HepG2 (cell line): ENCODE data around the gene VARS1. TPM values are rescaled to one million over a fixed set of nuclear protein-coding genes. Genes with fewer than 3 reads are reported as not detected.
A peak's percentile ranks its signal among the peaks of the same experiment; 100 is the strongest.

Source experiments
- ARHGAP35 ChIP-seq: sonication (generic); formaldehyde crosslinking; IDR thresholded peaks from 2 replicates; pipeline ENCODE4 v1.9.0; 2022; ENCODE audit warnings: mild to moderate bottlenecking, inconsistent platforms, moderate library complexity, missing genetic modification reagents, borderline replicate concordance
- ARID5B ChIP-seq: IDR thresholded peaks from 2 replicates; pipeline ENCODE4 v1.4.0; 2020; ENCODE audit warnings: mild to moderate bottlenecking, missing genetic modification reagents
- CAMTA2 ChIP-seq: sonication (generic); formaldehyde crosslinking; IDR thresholded peaks from 2 replicates; pipeline ENCODE4 v1.4.0; 2020; ENCODE audit warnings: mild to moderate bottlenecking, missing genetic modification reagents, borderline replicate concordance
- DMAP1 ChIP-seq: IDR thresholded peaks from 2 replicates; pipeline ENCODE4 v1.6.1; 2016
- GATAD2A ChIP-seq: IDR thresholded peaks from 2 replicates; pipeline ENCODE4 v1.6.1; 2016
- KDM2A ChIP-seq: sonication (generic); formaldehyde crosslinking; IDR thresholded peaks from 2 replicates; pipeline ENCODE4 v1.4.0; 2020; ENCODE audit warnings: low read depth, missing genetic modification reagents, borderline replicate concordance
- KLF6 ChIP-seq: IDR thresholded peaks from 2 replicates; pipeline ENCODE4 v1.8.0; 2016; ENCODE audit warnings: missing biosample characterization, missing genetic modification reagents
- KMT2B ChIP-seq: IDR thresholded peaks from 2 replicates; pipeline ENCODE4 v1.6.1; 2016; ENCODE audit warnings: missing genetic modification reagents, missing compliant biosample characterization
- SIN3B ChIP-seq: fragments of 150-350 bp; IDR thresholded peaks from 2 replicates; pipeline ENCODE4 v1.6.1; 2014; ENCODE audit warnings: low read length
- ZBTB4 ChIP-seq: sonication (generic); formaldehyde crosslinking; IDR thresholded peaks from 2 replicates; pipeline ENCODE4 v1.4.0; 2020; ENCODE audit warnings: missing genetic modification reagents, mild to moderate bottlenecking, borderline replicate concordance
- ZNF256 ChIP-seq: sonication (generic); formaldehyde crosslinking; conservative IDR thresholded peaks from 2 replicates; pipeline ENCODE4 v1.4.0; 2020; ENCODE audit warnings: missing genetic modification reagents
- ZNF333 ChIP-seq: sonication (generic); formaldehyde crosslinking; IDR thresholded peaks from 2 replicates; pipeline ENCODE4 v1.4.0; 2020; ENCODE audit warnings: mild to moderate bottlenecking, missing genetic modification reagents, borderline replicate concordance
- ZNF724P ChIP-seq: sonication (generic); formaldehyde crosslinking; IDR thresholded peaks from 2 replicates; pipeline ENCODE4 v1.8.0; 2022; ENCODE audit warnings: missing genetic modification reagents, borderline replicate concordance
- polyA plus RNA-seq, 8 experiments: library from polyadenylated mRNA; depleted of rRNA in 3 of 8; stranded (reverse) in 7 of 8; unstranded in 1 of 8; fragments of >200 nt; fragmentation: Illumina TruSeq in 4 of 8; extraction: Trizol in 4 of 8; gene quantifications; 2 replicates each; pipeline versions ENCODE4 v1.2.1 to v1.2.3, GENCODE V29; 2011 to 2016; ENCODE audit warnings: low read depth in 4 of 8, missing spikeins in 1 of 8, mixed read lengths in 1 of 8; ENCODE audit not compliant: insufficient read depth in 1 of 8
- total RNA-seq, 5 experiments: library from RNA; depleted of rRNA; stranded (reverse); fragments of >200 nt; fragmentation: Illumina TruSeq; extraction: Trizol; gene quantifications; 2 replicates each; pipeline ENCODE4 v1.2.3, GENCODE V29; 2016; ENCODE audit warnings: low read depth in 1 of 5
- TF ChIP-seq, protein P1 (sequence below): sonication (generic); formaldehyde crosslinking; IDR thresholded peaks from 2 replicates; pipeline ENCODE4 v1.4.0; 2020; ENCODE audit warnings: missing genetic modification reagents, borderline replicate concordance
- TF ChIP-seq, protein P2 (sequence below): IDR thresholded peaks from 2 replicates; pipeline ENCODE4 v1.6.1; 2018; ENCODE audit warnings: missing genetic modification reagents
- TF ChIP-seq, protein P3 (sequence below): IDR thresholded peaks from 2 replicates; pipeline ENCODE4 v1.6.1; 2016; ENCODE audit warnings: mild to moderate bottlenecking

The VARS1 gene
- total and polyA plus RNA-seq, 2 of the 13 experiments (the other 11 are each of a cell fraction or from before 2014, with no cell fraction given): 14.7 to 56.1 TPM

DNA sequence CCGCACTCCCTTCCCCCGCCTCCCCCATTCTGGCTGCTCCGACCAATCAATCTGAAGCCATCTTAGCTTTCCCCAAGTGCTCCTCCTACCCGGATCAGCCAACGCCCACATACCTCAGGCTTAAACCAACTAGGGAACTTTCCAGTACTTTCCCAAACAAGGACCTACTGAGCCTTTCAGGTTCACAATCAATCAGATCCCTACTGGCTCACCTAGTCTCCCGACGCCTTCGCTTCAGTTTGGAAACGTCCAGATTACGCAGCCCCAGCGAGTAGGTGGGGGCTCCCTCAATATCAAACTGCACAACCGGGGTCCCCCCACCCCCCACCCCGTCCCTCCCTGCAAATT lies 19.1 kb upstream of the VARS1 start (continued):
- TF ChIP-seq, protein P1, sequence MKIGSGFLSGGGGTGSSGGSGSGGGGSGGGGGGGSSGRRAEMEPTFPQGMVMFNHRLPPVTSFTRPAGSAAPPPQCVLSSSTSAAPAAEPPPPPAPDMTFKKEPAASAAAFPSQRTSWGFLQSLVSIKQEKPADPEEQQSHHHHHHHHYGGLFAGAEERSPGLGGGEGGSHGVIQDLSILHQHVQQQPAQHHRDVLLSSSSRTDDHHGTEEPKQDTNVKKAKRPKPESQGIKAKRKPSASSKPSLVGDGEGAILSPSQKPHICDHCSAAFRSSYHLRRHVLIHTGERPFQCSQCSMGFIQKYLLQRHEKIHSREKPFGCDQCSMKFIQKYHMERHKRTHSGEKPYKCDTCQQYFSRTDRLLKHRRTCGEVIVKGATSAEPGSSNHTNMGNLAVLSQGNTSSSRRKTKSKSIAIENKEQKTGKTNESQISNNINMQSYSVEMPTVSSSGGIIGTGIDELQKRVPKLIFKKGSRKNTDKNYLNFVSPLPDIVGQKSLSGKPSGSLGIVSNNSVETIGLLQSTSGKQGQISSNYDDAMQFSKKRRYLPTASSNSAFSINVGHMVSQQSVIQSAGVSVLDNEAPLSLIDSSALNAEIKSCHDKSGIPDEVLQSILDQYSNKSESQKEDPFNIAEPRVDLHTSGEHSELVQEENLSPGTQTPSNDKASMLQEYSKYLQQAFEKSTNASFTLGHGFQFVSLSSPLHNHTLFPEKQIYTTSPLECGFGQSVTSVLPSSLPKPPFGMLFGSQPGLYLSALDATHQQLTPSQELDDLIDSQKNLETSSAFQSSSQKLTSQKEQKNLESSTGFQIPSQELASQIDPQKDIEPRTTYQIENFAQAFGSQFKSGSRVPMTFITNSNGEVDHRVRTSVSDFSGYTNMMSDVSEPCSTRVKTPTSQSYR (CRISPR knock-in tag): peak; percentile 26; the same call in 1 of the 2 replicates
- TF ChIP-seq GATAD2A (0 out of 2 replicates have a peak, but pooled peaks have one; percentile 12), KMT2B (CRISPR knock-in tag) (no peak), SIN3B (no peak), ARID5B (CRISPR knock-in tag) (0 out of 2 replicates have a peak, but pooled peaks have one; percentile 6), ZNF256 (CRISPR knock-in tag) (no peak), KDM2A (CRISPR knock-in tag) (no peak), ZBTB4 (no peak), ARHGAP35 (CRISPR knock-in tag) (no peak), ZNF333 (CRISPR knock-in tag) (no peak), CAMTA2 (CRISPR knock-in tag) (no peak), DMAP1 (0 out of 2 replicates have a peak, but pooled peaks have one; percentile 46), ZNF724P (CRISPR knock-in tag) (no peak), KLF6 (CRISPR knock-in tag) (peak; percentile 55; the same call in 1 of the 2 replicates)
- TF ChIP-seq, protein P2, sequence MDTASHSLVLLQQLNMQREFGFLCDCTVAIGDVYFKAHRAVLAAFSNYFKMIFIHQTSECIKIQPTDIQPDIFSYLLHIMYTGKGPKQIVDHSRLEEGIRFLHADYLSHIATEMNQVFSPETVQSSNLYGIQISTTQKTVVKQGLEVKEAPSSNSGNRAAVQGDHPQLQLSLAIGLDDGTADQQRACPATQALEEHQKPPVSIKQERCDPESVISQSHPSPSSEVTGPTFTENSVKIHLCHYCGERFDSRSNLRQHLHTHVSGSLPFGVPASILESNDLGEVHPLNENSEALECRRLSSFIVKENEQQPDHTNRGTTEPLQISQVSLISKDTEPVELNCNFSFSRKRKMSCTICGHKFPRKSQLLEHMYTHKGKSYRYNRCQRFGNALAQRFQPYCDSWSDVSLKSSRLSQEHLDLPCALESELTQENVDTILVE (CRISPR knock-in tag): no peak
- TF ChIP-seq, protein P3, sequence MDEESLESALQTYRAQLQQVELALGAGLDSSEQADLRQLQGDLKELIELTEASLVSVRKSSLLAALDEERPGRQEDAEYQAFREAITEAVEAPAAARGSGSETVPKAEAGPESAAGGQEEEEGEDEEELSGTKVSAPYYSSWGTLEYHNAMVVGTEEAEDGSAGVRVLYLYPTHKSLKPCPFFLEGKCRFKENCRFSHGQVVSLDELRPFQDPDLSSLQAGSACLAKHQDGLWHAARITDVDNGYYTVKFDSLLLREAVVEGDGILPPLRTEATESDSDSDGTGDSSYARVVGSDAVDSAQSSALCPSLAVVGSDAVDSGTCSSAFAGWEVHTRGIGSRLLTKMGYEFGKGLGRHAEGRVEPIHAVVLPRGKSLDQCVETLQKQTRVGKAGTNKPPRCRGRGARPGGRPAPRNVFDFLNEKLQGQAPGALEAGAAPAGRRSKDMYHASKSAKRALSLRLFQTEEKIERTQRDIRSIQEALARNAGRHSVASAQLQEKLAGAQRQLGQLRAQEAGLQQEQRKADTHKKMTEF: 0 out of 2 replicates have a peak, but pooled peaks have one; percentile 8
